Activated T-helper 1 cell treated with anti-CD3 and anti-CD28 coated beads, Interleukin-12 subunit alpha, Interleukin-12 subunit beta, Interleukin-2, Interleukin-4 antibody, amounts not matched to agents 30 ng/mL and 10 ng/mL and 1 ng/mL, durations not matched to agents 14 hours and 24 hours and 36 hours (primary cell): Measurements from ENCODE around the gene SLC66A1. TPM values are rescaled to one million over a fixed set of nuclear protein-coding genes. Genes with fewer than 3 reads are reported as not detected.

Source experiments
- DNase-seq: peaks from one replicate; pipeline ENCODE4 v3.0.0; 2021; ENCODE audit warnings: low spot score
- H3K27ac Mint-ChIP-seq: one replicate; pipeline ENCODE4 v1.8.0; 2021; ENCODE audit warnings: mild to moderate bottlenecking, mixed read lengths
- H3K27me3 Mint-ChIP-seq: one replicate; pipeline ENCODE4 v1.8.0; 2022; ENCODE audit warnings: mild to moderate bottlenecking, moderate library complexity, mixed read lengths; ENCODE audit not compliant: insufficient read depth
- H3K36me3 Mint-ChIP-seq: one replicate; pipeline ENCODE4 v1.8.0; 2021; ENCODE audit warnings: low read depth, mixed read lengths
- H3K4me1 Mint-ChIP-seq: one replicate; pipeline ENCODE4 v1.8.0; 2021; ENCODE audit warnings: low read depth, mixed read lengths
- H3K4me3 Mint-ChIP-seq: one replicate; pipeline ENCODE4 v1.8.0; 2021; ENCODE audit warnings: mild to moderate bottlenecking, moderate library complexity, mixed read lengths
- H3K9me3 Mint-ChIP-seq: one replicate; pipeline ENCODE4 v1.8.0; 2021; ENCODE audit warnings: mixed read lengths
- intact Hi-C: fragments of 100-400 bp; cut with micrococcal nuclease; formaldehyde crosslinking; loops from one replicate; pipeline ENCODE4 v1.15.1; 2024
- total RNA-seq: library from RNA; stranded (reverse); gene quantifications from 2 replicates; pipeline ENCODE4 v1.2.3, GENCODE V29; 2022

SLC66A1 gene
- total RNA-seq, 1 donor from 2014 or later: 12.0 TPM

DNA sequence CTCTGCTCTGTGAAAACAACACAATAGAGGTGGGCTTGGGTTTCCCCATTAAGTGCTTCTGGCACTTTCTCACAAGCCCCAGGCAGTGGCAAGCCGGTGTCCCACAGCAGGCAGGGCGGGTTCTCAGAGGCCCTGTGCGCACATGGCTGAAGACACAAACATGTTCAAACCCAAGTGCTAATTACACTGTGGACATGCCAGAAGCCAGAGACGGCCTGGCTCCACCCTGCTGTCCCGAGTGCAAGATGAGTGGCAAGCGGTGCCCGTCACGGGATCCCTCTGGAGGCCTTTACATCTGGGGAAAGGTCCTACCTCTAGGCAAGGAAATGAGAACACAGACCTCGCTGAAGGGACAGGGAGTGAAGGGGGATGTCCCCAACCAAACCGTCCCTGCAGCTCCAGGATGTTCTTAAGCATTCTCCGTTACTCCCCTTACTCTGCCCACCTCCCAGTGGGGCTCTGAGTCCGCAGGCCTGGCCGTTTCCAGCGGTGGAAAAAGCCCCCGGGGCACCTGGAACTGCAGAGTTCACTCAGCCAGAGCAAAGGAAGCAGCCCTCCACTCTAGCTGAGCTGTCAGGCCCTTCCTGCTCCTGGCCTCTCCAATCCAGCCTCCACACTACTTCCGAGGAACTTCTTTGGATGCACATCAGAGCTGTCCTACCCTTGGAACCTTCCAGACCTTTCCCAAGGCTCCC lies 57.4 kb downstream of the SLC66A1 start:
- Mint-ChIP-seq H3K27me3 (no peaks in the 10 kb centered on the region), H3K9me3 (no peaks in the 10 kb centered on the region), H3K4me3 (no peak overlapping the region), H3K36me3 (peaks cover 2% of the 10 kb centered on the region), H3K27ac (no peak overlapping the region), H3K4me1 (no peaks in the 10 kb centered on the region)
- intact Hi-C loops: no loop called here
- no peak for DNase-seq

DNA sequence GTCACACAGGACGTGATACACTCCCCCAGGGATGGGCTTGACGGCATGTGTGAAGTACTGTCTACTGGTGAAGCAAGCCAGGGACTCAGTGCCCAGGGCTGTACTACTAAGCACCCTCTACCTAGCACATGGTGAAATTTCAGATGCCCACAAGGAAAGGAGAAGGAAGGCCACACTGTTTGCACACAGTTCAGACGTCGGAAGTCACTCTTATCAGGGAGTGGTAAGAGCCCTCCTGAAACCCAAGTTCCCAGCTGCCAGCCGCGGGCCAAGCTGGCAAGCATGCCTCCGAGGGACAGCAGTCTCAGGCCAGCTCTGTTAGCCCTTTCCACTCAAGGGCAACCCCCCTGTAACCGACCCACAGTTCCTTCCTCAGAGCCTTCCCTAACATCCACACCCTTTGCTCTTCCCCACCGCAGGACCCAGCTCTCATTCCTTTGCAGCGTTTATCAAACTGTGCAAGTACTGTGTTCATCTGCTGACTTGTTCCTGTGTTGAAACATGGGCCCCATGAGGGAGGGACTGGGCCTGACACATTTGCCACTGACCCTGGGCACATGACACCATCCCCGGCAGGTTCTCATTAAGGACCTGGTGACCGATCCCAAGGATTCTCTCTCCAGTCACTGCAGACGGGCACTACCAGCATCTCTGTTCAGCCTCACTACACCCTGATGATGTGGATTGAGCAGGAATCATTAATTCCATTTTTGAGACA lies 58.5 kb downstream of the SLC66A1 start:
- Mint-ChIP-seq H3K27me3 (no peaks in the 10 kb centered on the region), H3K27ac (peak overlapping the region; percentile 53), H3K36me3 (peaks cover 5% of the 10 kb centered on the region), H3K4me1 (no peaks in the 10 kb centered on the region), H3K9me3 (no peaks in the 10 kb centered on the region), H3K4me3 (no peak overlapping the region)
- no peak for DNase-seq
- intact Hi-C loops: no loop called here

DNA sequence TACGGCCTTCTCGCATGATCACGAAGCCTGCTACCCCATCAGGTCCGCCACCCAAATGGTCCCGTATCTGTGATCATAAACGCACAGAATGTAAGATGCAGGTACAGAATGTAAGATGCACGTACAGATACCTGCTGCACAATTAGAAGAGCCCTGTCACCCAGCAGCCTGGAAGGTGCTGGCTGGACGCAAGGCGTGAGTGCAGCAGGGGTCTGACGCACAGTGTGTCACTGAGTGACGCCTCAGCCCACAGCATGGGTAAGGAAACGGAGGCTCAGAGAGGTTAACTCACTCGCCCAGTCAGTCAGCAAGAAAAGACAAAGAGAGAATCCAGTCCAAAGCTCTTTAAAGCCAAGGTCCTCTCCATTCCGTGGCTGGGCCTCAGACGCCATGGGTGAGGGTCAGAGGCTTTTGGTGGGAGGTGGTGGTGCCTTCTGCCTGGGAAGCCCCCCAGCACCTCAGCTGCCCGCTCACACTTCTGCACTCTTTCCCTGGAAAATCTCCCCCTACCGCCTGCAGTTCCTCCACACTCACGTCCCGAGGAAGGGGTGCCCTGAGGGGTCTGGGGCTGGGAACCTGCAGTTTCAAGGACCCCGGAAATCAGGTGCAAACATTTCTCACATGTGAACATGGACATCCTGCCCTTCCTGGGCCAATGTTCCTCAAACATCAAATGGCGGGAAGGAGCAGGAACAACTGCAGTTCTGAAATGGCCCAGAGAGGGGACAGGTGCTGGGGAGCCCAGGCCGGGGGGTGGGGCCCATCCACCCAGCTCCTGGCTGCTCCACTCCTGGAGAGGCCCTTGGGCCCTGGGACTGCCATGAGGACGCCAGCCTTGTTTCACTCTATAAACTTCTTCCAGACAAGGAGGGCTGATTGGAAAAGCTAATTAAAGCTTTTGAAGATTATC lies 59.4 kb downstream of the SLC66A1 start:
- H3K4me1 Mint-ChIP-seq: no peaks in the 10 kb centered on the region
- peaks cover 8% of the 10 kb centered on the region for H3K36me3 Mint-ChIP-seq
- intact Hi-C loops: no loop called here
- H3K9me3 Mint-ChIP-seq: no peaks in the 10 kb centered on the region
- H3K27me3 Mint-ChIP-seq: no peaks in the 10 kb centered on the region
- no peak overlapping the region for H3K4me3 Mint-ChIP-seq
- H3K27ac Mint-ChIP-seq: no peak overlapping the region
- DNase-seq: no peak

DNA sequence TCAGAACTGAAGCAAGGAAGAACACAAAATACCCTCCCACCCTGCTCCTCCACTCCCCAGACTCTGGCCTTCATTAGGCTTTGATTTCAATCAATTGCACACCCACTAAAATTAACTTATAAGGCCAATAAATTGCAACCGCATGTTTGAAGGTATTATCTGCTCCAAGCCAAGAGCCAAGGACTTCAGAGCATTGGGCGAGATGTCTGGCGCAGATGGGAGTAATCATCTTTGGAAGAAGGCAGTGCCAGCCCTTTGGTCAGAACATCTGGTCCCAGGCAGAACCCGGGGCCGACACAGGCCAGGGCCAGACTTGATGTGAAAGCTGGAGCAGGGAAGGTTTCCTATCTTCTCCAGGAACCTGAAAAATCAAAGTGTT lies 60.0 kb downstream of the SLC66A1 start:
- Mint-ChIP-seq H3K27me3 (no peaks in the 10 kb centered on the region), H3K4me3 (no peak overlapping the region), H3K27ac (no peak overlapping the region), H3K9me3 (no peaks in the 10 kb centered on the region), H3K36me3 (peaks cover 14% of the 10 kb centered on the region), H3K4me1 (no peaks in the 10 kb centered on the region)
- intact Hi-C loops: no loop called here
- no peak for DNase-seq

DNA sequence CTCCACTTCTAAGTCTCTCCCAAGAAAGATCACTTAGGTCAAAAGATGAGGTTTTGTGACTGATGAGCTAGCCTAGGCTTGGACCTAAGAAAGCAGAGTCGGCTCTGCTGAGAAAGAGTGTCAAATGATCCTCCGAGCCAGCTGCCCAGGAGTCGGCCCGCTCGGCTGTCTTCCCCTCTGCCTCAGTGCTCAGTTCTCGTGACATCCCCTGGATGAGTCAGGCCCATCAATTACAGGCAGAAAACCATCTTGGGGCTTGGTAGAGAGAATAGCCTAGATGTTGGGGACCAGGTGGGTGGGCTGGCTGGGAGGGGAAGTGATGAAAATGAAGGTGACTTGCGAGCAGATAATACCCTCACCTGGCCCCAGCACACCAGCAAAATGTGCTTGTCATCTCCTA lies 60.5 kb downstream of the SLC66A1 start:
- Mint-ChIP-seq H3K4me1 (peaks cover under 1% of the 10 kb centered on the region), H3K36me3 (peaks cover 17% of the 10 kb centered on the region), H3K9me3 (no peaks in the 10 kb centered on the region), H3K27ac (no peak overlapping the region), H3K4me3 (no peak overlapping the region), H3K27me3 (no peaks in the 10 kb centered on the region)
- DNase-seq: no peak
- intact Hi-C loops: no loop called here

DNA sequence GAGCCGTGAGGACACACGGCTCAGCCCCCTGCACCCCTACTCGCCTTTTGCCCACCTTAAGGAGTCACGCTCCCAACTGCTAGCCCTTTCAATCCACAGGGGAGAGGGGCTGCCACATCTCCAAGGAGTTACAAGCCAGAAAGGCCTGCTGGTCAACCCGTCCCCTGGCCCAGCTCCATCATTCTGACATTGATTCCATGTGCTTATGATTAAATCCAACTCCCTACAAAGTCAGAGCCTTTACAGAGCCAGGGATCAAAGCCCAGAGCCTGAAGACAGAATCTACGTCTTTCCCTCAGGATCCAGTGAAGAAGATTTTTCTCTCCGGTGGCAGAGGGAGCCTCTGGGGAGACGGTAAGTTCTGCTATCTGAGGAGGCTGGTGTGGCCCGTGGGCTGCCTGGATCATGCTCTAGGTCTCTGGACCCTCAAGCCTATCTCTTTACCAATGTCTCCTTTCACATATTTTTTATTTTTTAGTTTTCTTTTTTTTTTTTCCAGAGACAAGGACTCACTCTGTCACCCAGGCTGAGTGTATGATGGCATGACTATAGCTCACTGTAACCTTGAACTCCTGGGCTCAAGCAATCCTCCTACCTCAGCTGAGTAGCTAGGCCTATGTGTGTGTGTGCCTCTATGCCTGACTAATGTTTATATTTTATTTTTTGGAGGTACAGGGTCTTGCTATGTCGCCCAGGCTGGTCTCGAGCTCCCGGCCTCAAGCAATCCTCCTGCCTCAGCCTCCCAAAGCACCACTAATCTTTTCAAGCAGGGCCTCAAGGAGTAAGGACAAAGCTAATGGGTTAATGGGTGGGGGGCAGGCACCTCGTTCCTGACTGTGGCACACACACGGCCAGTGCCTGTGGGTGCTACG lies 61.3 kb downstream of the SLC66A1 start:
- Mint-ChIP-seq H3K9me3 (no peaks in the 10 kb centered on the region), H3K27me3 (no peaks in the 10 kb centered on the region), H3K4me3 (no peak overlapping the region), H3K4me1 (peaks cover 8% of the 10 kb centered on the region), H3K27ac (no peak overlapping the region), H3K36me3 (peaks cover 25% of the 10 kb centered on the region)
- intact Hi-C loops: no loop called here
- DNase-seq: no peak

DNA sequence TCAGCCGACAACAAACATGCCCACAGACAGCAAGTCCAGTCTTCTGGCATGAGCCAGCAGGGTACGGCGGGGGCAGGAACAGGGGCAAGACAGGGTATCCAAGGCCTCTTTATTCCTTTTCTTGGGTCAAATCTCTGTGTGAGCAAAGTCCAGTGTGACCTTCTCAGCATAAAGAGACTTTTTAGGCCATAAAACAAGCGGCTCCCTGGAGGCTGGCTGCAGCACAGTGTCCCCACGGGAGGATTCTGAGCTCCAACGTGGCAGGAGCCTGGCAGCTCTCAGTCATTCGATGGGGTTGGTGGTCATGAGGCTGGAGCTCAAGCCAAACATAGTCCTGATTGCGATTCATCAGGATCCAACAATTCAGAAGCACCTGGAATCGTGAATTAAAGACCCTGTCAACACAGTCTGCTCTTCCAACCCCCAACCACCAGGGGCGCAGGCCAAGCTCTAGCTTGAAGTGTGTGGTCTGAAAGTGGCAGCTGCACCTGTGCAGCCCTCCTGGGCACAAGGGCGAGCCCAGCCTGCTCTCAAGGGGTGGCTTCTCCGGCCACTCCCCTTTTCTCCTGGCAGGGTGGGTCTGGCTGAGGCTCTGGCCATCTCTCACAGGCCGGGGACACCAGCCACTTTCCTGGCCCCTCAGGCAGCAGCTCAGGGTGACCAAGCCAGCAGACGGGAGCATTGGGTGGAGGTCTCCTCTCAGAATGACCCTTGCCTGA lies 62.1 kb downstream of the SLC66A1 start:
- peaks cover 8% of the 10 kb centered on the region for H3K4me1 Mint-ChIP-seq
- no peaks in the 10 kb centered on the region for H3K27me3 Mint-ChIP-seq
- intact Hi-C loops: no loop called here

DNA sequence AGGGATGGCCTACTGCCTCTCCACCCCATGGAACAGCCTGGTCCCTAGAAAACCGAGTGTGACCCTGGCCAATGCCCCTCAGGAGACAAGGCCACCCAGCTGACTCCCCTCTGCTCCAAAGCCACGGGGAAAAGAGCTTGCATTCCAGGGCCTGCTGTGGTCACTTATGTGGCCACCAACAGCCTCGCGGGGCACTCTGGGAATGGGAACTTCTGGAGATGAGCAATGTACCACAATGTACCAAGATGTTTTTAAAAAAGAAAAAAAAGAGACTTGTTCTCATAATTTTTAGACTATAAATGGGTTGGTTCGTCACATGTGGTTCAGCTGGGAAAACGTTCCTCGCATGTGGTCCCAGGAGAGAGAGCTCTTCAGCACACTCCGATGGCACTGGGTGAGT lies 62.8 kb downstream of the SLC66A1 start:
- no peak overlapping the region for H3K27ac Mint-ChIP-seq
- H3K4me1 Mint-ChIP-seq: peaks cover 8% of the 10 kb centered on the region
- intact Hi-C loops: no loop called here
- DNase-seq: no peak
- no peak overlapping the region for H3K4me3 Mint-ChIP-seq
- H3K9me3 Mint-ChIP-seq: no peaks in the 10 kb centered on the region
- H3K36me3 Mint-ChIP-seq: peaks cover 33% of the 10 kb centered on the region
- H3K27me3 Mint-ChIP-seq: no peaks in the 10 kb centered on the region

More for the DNA sequence above, 62.1 kb downstream of the SLC66A1 start:
- Mint-ChIP-seq H3K4me3 (no peak overlapping the region), H3K36me3 (peaks cover 27% of the 10 kb centered on the region), H3K27ac (no peak overlapping the region), H3K9me3 (no peaks in the 10 kb centered on the region)
- no peak for DNase-seq

DNA sequence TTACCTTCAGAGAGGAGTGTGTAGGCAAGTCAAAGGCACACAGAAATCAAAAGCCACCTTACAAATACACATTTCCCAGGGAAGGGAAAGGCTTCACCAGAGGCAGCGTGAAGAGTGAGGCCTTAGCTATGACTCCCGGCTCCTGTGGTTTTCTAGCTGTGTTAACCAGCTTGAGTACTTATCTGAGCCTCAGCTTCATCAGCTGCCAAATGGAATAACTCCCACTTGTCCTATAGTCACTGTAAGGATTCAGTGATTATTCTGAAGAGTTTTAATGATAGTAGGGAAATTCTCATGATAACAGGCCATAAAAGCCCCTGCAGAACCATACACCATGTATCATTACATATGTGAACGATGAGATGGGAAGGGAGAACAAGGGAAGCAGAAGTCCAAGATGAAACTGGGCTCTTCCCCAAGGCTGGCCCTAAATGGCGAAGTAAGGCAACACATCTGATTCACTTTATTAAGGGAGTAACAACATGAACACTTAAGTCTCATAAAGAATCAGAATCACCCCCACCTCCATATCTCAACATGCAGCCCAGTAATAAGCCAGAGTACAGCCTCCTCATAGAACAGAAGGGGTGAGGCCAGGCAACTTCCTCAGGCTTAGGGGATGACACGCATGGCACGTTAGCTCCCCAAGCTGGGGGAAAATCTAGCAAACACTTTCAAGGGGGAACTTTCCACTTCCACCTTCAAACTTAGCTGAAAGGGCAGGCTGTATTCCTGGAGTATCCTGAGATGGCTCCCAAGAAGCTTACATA lies 63.7 kb downstream of the SLC66A1 start:
- DNase-seq: no peak
- Mint-ChIP-seq H3K9me3 (no peaks in the 10 kb centered on the region), H3K27ac (peak overlapping the region; percentile 58), H3K4me3 (no peak overlapping the region), H3K4me1 (peaks cover 8% of the 10 kb centered on the region), H3K27me3 (no peaks in the 10 kb centered on the region), H3K36me3 (peaks cover 33% of the 10 kb centered on the region)
- intact Hi-C loops: no loop called here

DNA sequence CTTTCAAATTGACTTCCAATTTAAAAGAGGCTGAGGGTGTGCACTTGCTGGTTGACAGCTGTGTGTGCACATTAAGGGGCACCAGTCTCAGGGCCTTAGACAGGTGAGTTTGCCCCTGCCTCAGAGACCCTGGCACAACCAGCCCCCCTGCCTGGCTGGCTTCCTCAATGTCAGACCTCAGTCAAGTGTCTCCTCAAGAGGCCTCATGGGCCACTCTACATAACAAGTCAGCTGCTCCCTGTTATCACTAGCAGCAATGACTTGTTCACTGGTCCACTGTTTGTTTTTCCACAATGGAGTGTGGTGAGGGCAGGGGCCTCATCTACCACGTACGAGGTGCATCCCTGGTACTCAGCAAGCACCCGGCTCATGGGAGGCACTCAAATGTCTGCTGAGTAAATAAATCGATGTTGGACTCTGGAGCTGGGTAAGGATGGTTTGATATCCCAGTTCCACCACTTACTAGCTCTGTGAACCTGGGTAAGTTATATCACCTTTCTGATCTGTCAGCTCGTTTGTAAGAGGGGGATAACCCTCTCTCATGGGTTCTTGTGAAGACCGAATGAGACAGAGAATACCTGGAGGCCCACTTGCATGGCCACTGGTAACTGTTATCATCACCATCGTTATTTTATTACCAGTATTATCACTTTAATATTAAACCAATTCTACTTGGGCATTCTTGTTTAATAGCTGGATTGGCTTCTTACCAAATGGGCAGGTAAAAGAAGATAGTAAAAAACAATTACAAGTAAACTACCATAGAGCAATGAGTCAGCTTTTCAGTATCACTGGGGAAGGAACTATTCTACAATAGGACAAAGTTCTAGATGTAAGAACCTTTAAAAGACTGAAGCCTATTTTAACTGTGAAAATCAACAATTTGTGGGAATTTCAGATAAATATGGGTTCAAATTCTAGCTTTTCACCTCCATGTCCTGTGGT lies 64.6 kb downstream of the SLC66A1 start:
- Mint-ChIP-seq H3K4me3 (no peak overlapping the region), H3K36me3 (peaks cover 36% of the 10 kb centered on the region), H3K4me1 (peaks cover 8% of the 10 kb centered on the region), H3K9me3 (no peaks in the 10 kb centered on the region), H3K27ac (no peak overlapping the region), H3K27me3 (no peaks in the 10 kb centered on the region)
- no peak for DNase-seq
- intact Hi-C loops: no loop called here
